Calu3 (cell line): ENCODE data around the gene PODNL1. TPM values are rescaled to one million over a fixed set of nuclear protein-coding genes. Genes with fewer than 3 reads are reported as not detected.

Experiments
- BruUV-seq: library from RNA; stranded (reverse); fragments of 400-500 nt; replicated peaks from 2 replicates; lab custom pipeline; 2021; lab: Mats Ljungman, UMichigan
- CTCF ChIA-PET: fragments of 300-600 bp; sonication (Branson Sonifier 250); formaldehyde crosslinking; loops from one replicate; lab custom pipeline; 2022; ENCODE audit warnings: antibody characterized with exemption; lab: Charles Lee
- DNase-seq: peaks from one replicate; pipeline ENCODE4 v3.0.0; 2022
- H3K27ac Mint-ChIP-seq: one replicate; pipeline ENCODE4 v1.8.0; 2022; ENCODE audit warnings: mixed read lengths; ENCODE audit not compliant: unreplicated experiment
- H3K27me3 Mint-ChIP-seq: one replicate; pipeline ENCODE4 v1.8.0; 2022; ENCODE audit warnings: mixed read lengths; ENCODE audit not compliant: unreplicated experiment
- H3K36me3 Mint-ChIP-seq: one replicate; pipeline ENCODE4 v1.8.0; 2022; ENCODE audit warnings: mild to moderate bottlenecking, moderate library complexity, mixed read lengths; ENCODE audit not compliant: insufficient read depth, unreplicated experiment
- H3K4me1 Mint-ChIP-seq: one replicate; pipeline ENCODE4 v1.8.0; 2022; ENCODE audit warnings: mild to moderate bottlenecking, low read depth, mixed read lengths; ENCODE audit not compliant: unreplicated experiment
- H3K4me3 Mint-ChIP-seq: one replicate; pipeline ENCODE4 v1.8.0; 2022; ENCODE audit warnings: mild to moderate bottlenecking, low read depth, moderate library complexity, mixed read lengths; ENCODE audit not compliant: unreplicated experiment
- H3K9me3 Mint-ChIP-seq: one replicate; pipeline ENCODE4 v1.8.0; 2022; ENCODE audit warnings: low read depth, mixed read lengths; ENCODE audit not compliant: unreplicated experiment
- intact Hi-C: fragments of 100-400 bp; cut with micrococcal nuclease; formaldehyde crosslinking; loops from one replicate; pipeline ENCODE4 v1.10.0; 2022; ENCODE audit not compliant: unreplicated experiment
- total RNA-seq: library from RNA; stranded (reverse); gene quantifications from 2 replicates; pipeline ENCODE4 v1.2.3, GENCODE V29; 2022
- TF ChIP-seq, protein P1 (sequence below): fragments of 200-600 bp; IDR thresholded peaks from one replicate; pipeline ENCODE4 v1.8.0; 2022; ENCODE audit warnings: antibody characterized with exemption; ENCODE audit not compliant: unreplicated experiment

Gene PODNL1
- total RNA-seq, 1 experiment from 2014 or later, result not detected

DNA sequence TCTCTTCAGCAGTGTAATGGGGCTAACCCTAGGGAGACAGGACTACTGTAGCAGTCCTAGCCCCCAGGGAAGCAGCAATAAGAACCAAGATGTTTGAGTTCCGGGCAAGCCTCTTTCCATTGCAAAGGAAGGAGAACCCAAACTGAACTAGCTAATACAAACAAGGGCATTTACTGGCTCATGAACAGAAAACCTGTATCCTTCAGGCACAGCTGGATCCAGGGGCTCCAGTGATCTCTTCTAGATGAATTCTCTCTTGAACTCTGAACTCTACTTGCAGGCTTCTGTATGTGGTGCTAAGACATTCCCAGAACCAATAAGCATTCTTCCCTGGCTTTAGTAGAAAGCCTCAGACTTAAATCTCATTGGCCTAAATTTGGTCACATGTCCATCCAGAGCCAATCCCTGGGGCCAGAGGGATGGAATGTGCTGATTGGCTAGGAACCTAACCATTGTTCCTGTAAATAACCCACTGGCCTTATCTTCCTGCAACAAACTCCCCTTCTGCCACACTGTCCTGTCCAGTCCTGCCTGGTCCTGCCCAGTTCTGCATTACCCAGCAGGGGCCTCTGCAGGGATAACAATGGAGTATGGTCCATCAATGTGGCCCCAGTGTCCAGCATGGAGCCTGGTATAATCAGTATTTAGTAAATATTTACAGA is 3.9 kb upstream of the PODNL1 start:
- Mint-ChIP-seq H3K4me3 (no peak overlapping the region), H3K27ac (no peak overlapping the region), H3K27me3 (peaks cover 9% of the 10 kb centered on the region), H3K4me1 (peaks cover 6% of the 10 kb centered on the region), H3K36me3 (no peaks in the 10 kb centered on the region), H3K9me3 (no peaks in the 10 kb centered on the region)
- intact Hi-C loops, result no loop called here
- CTCF ChIA-PET, result no interaction called here
- TF ChIP-seq, protein P1, sequence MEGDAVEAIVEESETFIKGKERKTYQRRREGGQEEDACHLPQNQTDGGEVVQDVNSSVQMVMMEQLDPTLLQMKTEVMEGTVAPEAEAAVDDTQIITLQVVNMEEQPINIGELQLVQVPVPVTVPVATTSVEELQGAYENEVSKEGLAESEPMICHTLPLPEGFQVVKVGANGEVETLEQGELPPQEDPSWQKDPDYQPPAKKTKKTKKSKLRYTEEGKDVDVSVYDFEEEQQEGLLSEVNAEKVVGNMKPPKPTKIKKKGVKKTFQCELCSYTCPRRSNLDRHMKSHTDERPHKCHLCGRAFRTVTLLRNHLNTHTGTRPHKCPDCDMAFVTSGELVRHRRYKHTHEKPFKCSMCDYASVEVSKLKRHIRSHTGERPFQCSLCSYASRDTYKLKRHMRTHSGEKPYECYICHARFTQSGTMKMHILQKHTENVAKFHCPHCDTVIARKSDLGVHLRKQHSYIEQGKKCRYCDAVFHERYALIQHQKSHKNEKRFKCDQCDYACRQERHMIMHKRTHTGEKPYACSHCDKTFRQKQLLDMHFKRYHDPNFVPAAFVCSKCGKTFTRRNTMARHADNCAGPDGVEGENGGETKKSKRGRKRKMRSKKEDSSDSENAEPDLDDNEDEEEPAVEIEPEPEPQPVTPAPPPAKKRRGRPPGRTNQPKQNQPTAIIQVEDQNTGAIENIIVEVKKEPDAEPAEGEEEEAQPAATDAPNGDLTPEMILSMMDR, result no peak
- no TSS peak for BruUV-seq
- DNase-seq, result no peak

DNA sequence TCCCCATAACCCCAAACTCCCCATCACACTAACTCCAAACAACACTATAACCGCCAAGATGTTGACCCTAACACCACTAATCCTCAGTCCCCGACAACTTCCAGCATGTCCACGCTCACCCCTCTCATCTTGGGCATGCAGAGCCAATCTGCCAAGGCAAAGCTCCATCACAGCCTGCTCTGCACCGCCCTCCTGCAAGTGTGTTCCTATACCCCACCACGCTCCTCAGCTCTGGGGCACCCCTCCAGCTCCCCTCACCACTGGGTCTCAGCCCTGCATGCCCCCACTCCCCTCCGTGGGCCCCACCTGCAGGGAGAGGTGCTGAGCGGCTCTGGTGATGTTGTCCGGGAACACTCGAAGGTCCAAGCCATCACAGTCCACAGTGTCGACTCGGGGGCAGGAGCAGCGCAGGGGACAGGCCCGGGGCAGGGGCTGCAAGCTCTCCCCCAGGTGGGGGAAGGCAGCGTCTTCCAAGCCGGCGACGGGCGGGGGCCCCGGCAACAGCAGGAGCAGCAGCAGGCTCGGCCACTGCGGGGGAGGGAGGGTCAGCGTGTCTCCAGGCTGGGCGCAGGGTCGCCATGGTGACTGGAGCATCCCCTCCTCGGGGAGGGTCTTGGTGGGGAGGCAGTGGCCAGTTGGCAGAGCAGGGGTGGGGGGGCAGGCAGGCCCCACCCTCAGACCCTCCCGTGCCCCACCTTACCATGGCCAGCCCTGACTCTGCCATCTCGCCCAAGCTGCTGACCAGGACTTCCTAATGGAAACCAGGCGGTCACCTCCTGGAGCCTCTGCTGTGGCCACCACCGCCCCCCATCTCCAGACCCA is 527 bp downstream of the PODNL1 start:
- CTCF ChIA-PET, result no interaction called here
- no peaks in the 10 kb centered on the region for H3K9me3 Mint-ChIP-seq

DNA sequence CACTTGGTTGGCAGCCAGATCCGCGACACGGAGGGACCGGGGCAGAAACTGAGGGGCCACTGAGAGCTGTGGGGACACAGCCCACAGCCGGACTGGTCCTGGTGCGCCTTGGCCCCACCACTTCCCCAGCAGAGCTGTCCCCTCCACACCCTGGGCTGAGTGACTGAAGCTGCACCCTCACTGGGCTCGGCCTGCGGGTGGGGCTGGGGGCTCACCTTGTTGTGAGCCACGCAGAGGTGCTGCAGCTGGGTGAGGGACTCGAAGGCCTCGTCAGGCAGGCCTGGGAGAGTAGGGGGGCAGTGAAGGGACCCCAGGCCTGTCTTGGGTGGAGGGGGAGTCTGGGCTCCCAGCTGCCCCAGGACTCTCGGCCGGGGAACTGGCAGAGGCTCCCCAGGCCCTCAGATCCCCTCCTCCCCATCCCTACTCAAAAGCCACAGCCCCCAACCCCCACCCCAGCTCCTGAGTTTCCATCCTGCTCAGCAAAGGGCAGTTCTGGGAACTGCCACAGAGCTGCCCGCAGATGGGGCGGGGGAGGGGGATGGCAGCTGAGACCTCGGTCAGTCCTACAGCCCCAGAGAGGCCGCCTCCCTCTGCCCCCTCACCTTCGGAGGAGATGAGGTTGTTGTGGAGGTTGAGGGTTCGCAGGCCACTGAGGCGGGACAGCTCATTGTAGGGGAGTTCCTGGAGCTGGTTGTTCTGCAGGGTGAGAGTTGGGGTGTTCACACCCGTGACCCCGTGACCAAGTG is 2.3 kb downstream of the PODNL1 start:
- H3K27me3 Mint-ChIP-seq, result peaks cover 34% of the 10 kb centered on the region
- peaks cover 17% of the 10 kb centered on the region for H3K4me1 Mint-ChIP-seq
- no peak overlapping the region for H3K4me3 Mint-ChIP-seq
- CTCF ChIA-PET, result interaction anchor here (0.7 kb wide), 1 partner anchor 68 kb away, joined by 4 read pairs; no protein-coding TSS in a partner anchor
- H3K36me3 Mint-ChIP-seq, result peaks cover 13% of the 10 kb centered on the region
- intact Hi-C loops, result no loop called here
- no TSS peak for BruUV-seq
- TF ChIP-seq, protein P1, result no peak
- H3K27ac Mint-ChIP-seq, result no peak overlapping the region
- no peak for DNase-seq
- H3K9me3 Mint-ChIP-seq, result no peaks in the 10 kb centered on the region

More for the DNA sequence above, 527 bp downstream of the PODNL1 start:
- BruUV-seq, result no TSS peak
- H3K27me3 Mint-ChIP-seq, result peaks cover 34% of the 10 kb centered on the region
- no peak for DNase-seq
- TF ChIP-seq, protein P1, result no peak
- peaks cover 13% of the 10 kb centered on the region for H3K36me3 Mint-ChIP-seq
- no peak overlapping the region for H3K27ac Mint-ChIP-seq
- intact Hi-C loops, result no loop called here
- peaks cover 17% of the 10 kb centered on the region for H3K4me1 Mint-ChIP-seq
- H3K4me3 Mint-ChIP-seq, result no peak overlapping the region

GRCh38 chr19:13934785-13935109 is 3.5 kb downstream of the PODNL1 start:
- Mint-ChIP-seq H3K4me3 (no peak overlapping the region), H3K36me3 (peaks cover 13% of the 10 kb centered on the region), H3K9me3 (no peaks in the 10 kb centered on the region), H3K4me1 (peaks cover 17% of the 10 kb centered on the region), H3K27me3 (peaks cover 34% of the 10 kb centered on the region), H3K27ac (no peak overlapping the region)
- intact Hi-C loops, result no loop called here
- no peak for DNase-seq
- no TSS peak for BruUV-seq
- CTCF ChIA-PET, result no interaction called here
- TF ChIP-seq, protein P1, result no peak
